GM23248 (cell line): Measurements from ENCODE around the gene PLA2G2F.

Experiments
- EZH2 ChIP-seq: fragments of 200-600 bp; sonication (generic); IDR thresholded peaks from 2 replicates; pipeline ENCODE4 v1.6.1; 2018; ENCODE audit warnings: antibody characterized with exemption, mild to moderate bottlenecking; ENCODE audit not compliant: insufficient read depth, poor library complexity, severe bottlenecking
- EZH2phosphoT487 ChIP-seq: fragments of 200-600 bp; sonication (generic); IDR thresholded peaks from 2 replicates; pipeline ENCODE4 v1.6.1; 2018; ENCODE audit warnings: antibody characterized with exemption, moderate library complexity, mild to moderate bottlenecking, low read depth; ENCODE audit not compliant: insufficient read depth

DNA sequence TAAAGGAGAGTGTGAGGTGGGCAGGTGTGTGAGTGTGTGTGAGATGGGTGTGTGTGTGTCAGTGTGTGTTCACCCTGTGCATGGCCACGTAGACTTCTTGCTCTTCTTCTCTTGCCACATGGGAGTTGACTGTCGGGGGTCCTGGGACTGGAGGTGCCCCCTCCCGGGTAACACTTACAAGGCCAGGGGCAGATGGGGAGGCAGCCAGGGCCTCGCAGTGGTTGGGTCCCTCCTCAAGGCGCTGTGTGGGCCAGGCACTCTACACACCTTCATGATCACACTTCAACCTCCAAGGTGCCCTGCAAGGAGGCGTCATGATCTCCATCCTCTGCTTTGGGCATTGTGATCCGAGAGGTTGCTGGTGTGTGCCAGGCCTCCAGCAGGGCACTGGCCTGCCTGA, 2.3 kb downstream of the PLA2G2F start:
- TF ChIP-seq EZH2phosphoT487 (no peak), EZH2 (no peak)
